HepG2 (cell line): ENCODE results near the gene ABCC3. TPM values are rescaled to one million over a fixed set of nuclear protein-coding genes. Genes with fewer than 3 reads are reported as not detected.

Source experiments
- ARNT ChIP-seq: fragments of 450-650 bp; IDR thresholded peaks from 2 replicates; pipeline ENCODE4 v1.6.1; 2017
- ARNTL ChIP-seq: sonication (generic); formaldehyde crosslinking; IDR thresholded peaks from 2 replicates; pipeline ENCODE4 v1.4.0; 2020; ENCODE audit warnings: mild to moderate bottlenecking, missing genetic modification reagents
- CC2D1A ChIP-seq: sonication (generic); formaldehyde crosslinking; IDR thresholded peaks from 2 replicates; pipeline ENCODE4 v1.8.1; 2023; ENCODE audit warnings: mild to moderate bottlenecking, missing genetic modification reagents
- MED1 ChIP-seq: sonication (generic); formaldehyde crosslinking; IDR thresholded peaks from 2 replicates; pipeline ENCODE4 v1.4.0; 2020; ENCODE audit warnings: missing genetic modification reagents
- MED13 ChIP-seq: sonication (generic); formaldehyde crosslinking; IDR thresholded peaks from 2 replicates; pipeline ENCODE4 v1.5.0; 2020; ENCODE audit warnings: missing genetic modification reagents
- MTERF4 ChIP-seq: sonication (generic); formaldehyde crosslinking; IDR thresholded peaks from 2 replicates; pipeline ENCODE4 v1.8.0; 2023; ENCODE audit warnings: mild to moderate bottlenecking, missing genetic modification reagents
- MYC ChIP-seq: sonication (generic); formaldehyde crosslinking; IDR thresholded peaks from 2 replicates; pipeline ENCODE4 v1.9.0; 2021; ENCODE audit warnings: missing genetic modification reagents, borderline replicate concordance
- NR2F2 ChIP-seq: IDR thresholded peaks from 2 replicates; pipeline ENCODE4 v1.6.1; 2012; ENCODE audit warnings: low read depth, inconsistent platforms, borderline replicate concordance
- PPARG ChIP-seq: conservative IDR thresholded peaks from 2 replicates; pipeline ENCODE4 v1.6.1; 2016; ENCODE audit warnings: missing biosample characterization, missing genetic modification reagents
- SRF ChIP-seq: IDR thresholded peaks from 2 replicates; pipeline ENCODE4 v1.6.1; 2011; ENCODE audit warnings: mild to moderate bottlenecking, low read depth, low read length, moderate library complexity
- SRSF4 ChIP-seq: fragments of 200-400 bp; formaldehyde crosslinking; IDR thresholded peaks from one replicate; pipeline ENCODE4 v1.6.1; 2018; ENCODE audit warnings: mild to moderate bottlenecking, low read depth, low read length, moderate library complexity; ENCODE audit not compliant: poor library complexity, severe bottlenecking
- ZFP37 ChIP-seq: sonication (generic); formaldehyde crosslinking; IDR thresholded peaks from 2 replicates; pipeline ENCODE4 v1.4.0; 2020; ENCODE audit warnings: missing genetic modification reagents, borderline replicate concordance
- ZNF275 ChIP-seq: sonication (generic); formaldehyde crosslinking; IDR thresholded peaks from 2 replicates; pipeline ENCODE4 v1.8.0; 2022; ENCODE audit warnings: missing genetic modification reagents, mild to moderate bottlenecking, inconsistent platforms, borderline replicate concordance
- ZNF326 ChIP-seq: sonication (generic); formaldehyde crosslinking; IDR thresholded peaks from 2 replicates; pipeline ENCODE4 v1.4.0; 2020; ENCODE audit warnings: missing genetic modification reagents, borderline replicate concordance
- ZNF781 ChIP-seq: sonication (generic); formaldehyde crosslinking; IDR thresholded peaks from 2 replicates; pipeline ENCODE4 v1.5.1; 2020; ENCODE audit warnings: borderline replicate concordance, mild to moderate bottlenecking, missing genetic modification reagents; ENCODE audit errors: not compliant biosample characterization
- polyA plus RNA-seq, 8 experiments: library from polyadenylated mRNA; depleted of rRNA in 3 of 8; stranded (reverse) in 7 of 8; unstranded in 1 of 8; fragments of >200 nt; fragmentation: Illumina TruSeq in 4 of 8; extraction: Trizol in 4 of 8; gene quantifications; 2 replicates each; pipeline versions ENCODE4 v1.2.1 to v1.2.3, GENCODE V29; 2011 to 2016; ENCODE audit warnings: low read depth in 4 of 8, missing spikeins in 1 of 8, mixed read lengths in 1 of 8; ENCODE audit not compliant: insufficient read depth in 1 of 8
- total RNA-seq, 5 experiments: library from RNA; depleted of rRNA; stranded (reverse); fragments of >200 nt; fragmentation: Illumina TruSeq; extraction: Trizol; gene quantifications; 2 replicates each; pipeline ENCODE4 v1.2.3, GENCODE V29; 2016; ENCODE audit warnings: low read depth in 1 of 5
- TF ChIP-seq, protein P1 (sequence below): IDR thresholded peaks from 2 replicates; pipeline ENCODE4 v1.6.1; 2016; ENCODE audit warnings: low read depth, borderline replicate concordance
- TF ChIP-seq, protein P2 (sequence below): sonication (generic); formaldehyde crosslinking; IDR thresholded peaks from 2 replicates; pipeline ENCODE4 v1.4.0; 2020; ENCODE audit warnings: missing genetic modification reagents
- TF ChIP-seq, protein P3 (sequence below): sonication (generic); formaldehyde crosslinking; IDR thresholded peaks from 2 replicates; pipeline ENCODE4 v1.5.0; 2020; ENCODE audit warnings: mild to moderate bottlenecking, missing genetic modification reagents
- TF ChIP-seq, protein P4 (sequence below): sonication (generic); formaldehyde crosslinking; conservative IDR thresholded peaks from 2 replicates; pipeline ENCODE4 v1.4.0; 2020; ENCODE audit warnings: missing genetic modification reagents

ABCC3 gene
- total and polyA plus RNA-seq, 2 of the 13 experiments (the other 11 are each of a cell fraction or from before 2014, with no cell fraction given): 25.2 to 50.7 TPM

GRCh38 chr17:50660042-50660886 is 25.6 kb downstream of the ABCC3 start (continued):
- no peak; the same call in 1 of the 2 replicates for TF ChIP-seq MTERF4 (CRISPR knock-in tag)
- TF ChIP-seq SRF: no peak
- TF ChIP-seq ZNF781: peak; percentile 66
- TF ChIP-seq ARNT: no peak
- TF ChIP-seq ARNTL (CRISPR knock-in tag): no peak
- TF ChIP-seq MYC: peak; percentile 48; the same call in 1 of the 2 replicates
- TF ChIP-seq ZNF275 (CRISPR knock-in tag): no peak
- TF ChIP-seq, protein P1, sequence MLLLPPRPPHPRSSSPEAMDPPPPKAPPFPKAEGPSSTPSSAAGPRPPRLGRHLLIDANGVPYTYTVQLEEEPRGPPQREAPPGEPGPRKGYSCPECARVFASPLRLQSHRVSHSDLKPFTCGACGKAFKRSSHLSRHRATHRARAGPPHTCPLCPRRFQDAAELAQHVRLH (CRISPR knock-in tag): peak; percentile 55; the same call in 1 of the 2 replicates
- no peak for TF ChIP-seq ZFP37 (CRISPR knock-in tag)
- TF ChIP-seq SRSF4: no peak
- no peak for TF ChIP-seq ZNF326
- no peak for TF ChIP-seq CC2D1A (CRISPR knock-in tag)
- TF ChIP-seq, protein P2, sequence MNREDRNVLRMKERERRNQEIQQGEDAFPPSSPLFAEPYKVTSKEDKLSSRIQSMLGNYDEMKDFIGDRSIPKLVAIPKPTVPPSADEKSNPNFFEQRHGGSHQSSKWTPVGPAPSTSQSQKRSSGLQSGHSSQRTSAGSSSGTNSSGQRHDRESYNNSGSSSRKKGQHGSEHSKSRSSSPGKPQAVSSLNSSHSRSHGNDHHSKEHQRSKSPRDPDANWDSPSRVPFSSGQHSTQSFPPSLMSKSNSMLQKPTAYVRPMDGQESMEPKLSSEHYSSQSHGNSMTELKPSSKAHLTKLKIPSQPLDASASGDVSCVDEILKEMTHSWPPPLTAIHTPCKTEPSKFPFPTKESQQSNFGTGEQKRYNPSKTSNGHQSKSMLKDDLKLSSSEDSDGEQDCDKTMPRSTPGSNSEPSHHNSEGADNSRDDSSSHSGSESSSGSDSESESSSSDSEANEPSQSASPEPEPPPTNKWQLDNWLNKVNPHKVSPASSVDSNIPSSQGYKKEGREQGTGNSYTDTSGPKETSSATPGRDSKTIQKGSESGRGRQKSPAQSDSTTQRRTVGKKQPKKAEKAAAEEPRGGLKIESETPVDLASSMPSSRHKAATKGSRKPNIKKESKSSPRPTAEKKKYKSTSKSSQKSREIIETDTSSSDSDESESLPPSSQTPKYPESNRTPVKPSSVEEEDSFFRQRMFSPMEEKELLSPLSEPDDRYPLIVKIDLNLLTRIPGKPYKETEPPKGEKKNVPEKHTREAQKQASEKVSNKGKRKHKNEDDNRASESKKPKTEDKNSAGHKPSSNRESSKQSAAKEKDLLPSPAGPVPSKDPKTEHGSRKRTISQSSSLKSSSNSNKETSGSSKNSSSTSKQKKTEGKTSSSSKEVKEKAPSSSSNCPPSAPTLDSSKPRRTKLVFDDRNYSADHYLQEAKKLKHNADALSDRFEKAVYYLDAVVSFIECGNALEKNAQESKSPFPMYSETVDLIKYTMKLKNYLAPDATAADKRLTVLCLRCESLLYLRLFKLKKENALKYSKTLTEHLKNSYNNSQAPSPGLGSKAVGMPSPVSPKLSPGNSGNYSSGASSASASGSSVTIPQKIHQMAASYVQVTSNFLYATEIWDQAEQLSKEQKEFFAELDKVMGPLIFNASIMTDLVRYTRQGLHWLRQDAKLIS: no peak; the same call in 1 of the 2 replicates
- peak; percentile 84 for TF ChIP-seq MED1
- TF ChIP-seq, protein P3, sequence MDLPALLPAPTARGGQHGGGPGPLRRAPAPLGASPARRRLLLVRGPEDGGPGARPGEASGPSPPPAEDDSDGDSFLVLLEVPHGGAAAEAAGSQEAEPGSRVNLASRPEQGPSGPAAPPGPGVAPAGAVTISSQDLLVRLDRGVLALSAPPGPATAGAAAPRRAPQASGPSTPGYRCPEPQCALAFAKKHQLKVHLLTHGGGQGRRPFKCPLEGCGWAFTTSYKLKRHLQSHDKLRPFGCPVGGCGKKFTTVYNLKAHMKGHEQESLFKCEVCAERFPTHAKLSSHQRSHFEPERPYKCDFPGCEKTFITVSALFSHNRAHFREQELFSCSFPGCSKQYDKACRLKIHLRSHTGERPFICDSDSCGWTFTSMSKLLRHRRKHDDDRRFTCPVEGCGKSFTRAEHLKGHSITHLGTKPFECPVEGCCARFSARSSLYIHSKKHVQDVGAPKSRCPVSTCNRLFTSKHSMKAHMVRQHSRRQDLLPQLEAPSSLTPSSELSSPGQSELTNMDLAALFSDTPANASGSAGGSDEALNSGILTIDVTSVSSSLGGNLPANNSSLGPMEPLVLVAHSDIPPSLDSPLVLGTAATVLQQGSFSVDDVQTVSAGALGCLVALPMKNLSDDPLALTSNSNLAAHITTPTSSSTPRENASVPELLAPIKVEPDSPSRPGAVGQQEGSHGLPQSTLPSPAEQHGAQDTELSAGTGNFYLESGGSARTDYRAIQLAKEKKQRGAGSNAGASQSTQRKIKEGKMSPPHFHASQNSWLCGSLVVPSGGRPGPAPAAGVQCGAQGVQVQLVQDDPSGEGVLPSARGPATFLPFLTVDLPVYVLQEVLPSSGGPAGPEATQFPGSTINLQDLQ: no peak
- peak; percentile 89 for TF ChIP-seq PPARG (CRISPR knock-in tag)
- 0 out of 2 replicates have a peak, but pooled peaks have one; percentile 31 for TF ChIP-seq NR2F2
- 0 out of 2 replicates have a peak, but pooled peaks have one; percentile 47 for TF ChIP-seq MED13
- TF ChIP-seq, protein P4, sequence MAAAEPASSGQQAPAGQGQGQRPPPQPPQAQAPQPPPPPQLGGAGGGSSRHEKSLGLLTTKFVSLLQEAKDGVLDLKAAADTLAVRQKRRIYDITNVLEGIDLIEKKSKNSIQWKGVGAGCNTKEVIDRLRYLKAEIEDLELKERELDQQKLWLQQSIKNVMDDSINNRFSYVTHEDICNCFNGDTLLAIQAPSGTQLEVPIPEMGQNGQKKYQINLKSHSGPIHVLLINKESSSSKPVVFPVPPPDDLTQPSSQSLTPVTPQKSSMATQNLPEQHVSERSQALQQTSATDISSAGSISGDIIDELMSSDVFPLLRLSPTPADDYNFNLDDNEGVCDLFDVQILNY (CRISPR knock-in tag): no peak
